ENCODE results near the gene MAN2A2. TPM values are rescaled to one million over a fixed set of nuclear protein-coding genes. Genes with fewer than 3 reads are reported as not detected.

The MAN2A2 gene
- polyA plus RNA-seq, 3 donors, result 6.6 to 318 (median 7.3) TPM

DNA sequence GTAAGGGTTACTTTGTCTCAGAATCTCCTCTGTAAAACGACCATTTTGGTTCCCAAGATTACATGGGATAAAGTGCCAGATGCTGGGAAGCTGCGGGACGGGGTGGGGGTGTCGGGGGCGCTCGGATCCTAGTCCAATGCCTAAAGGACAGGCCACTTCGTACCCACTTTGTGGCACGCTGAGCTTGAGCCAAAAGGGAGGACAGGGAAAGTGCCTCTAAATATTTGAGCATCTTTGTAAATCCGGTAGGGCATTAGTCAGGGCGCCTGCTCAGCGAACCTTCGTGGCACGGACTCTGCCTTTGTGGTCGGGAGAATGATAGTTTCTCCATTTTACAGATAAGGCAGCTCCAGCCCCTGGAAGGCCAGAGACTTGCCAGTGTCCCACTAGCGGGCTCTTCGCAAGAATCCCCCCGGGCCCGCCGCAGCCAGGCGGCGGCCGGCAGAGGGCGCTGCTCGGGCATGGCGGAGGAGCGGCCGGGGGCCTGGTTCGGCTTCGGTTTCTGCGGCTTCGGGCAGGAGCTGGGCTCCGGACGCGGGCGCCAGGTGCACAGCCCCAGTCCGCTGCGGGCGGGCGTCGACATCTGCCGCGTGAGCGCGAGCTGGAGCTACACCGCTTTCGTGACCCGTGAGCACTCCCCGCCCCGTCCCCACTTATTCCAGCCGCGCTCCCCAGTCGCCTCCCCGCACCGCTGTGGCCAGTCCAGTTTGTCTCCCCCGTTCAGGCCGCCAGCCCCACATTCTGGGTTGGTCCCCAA lies 53.4 kb downstream of the MAN2A2 start:
- peaks cover 26% of the 10 kb centered on the region for H3K79me2 ChIP-seq (ENCODE audit: insufficient read depth, low read length)
- peak overlapping the region; percentile 81 for H2AFZ ChIP-seq (ENCODE audit: insufficient read depth, low read depth, low read length, poor library complexity, severe bottlenecking)
- Mint-ChIP-seq H3K27ac (peak overlapping the region in 1 of 7 donors; percentile 55), H3K4me3 (peak overlapping the region; percentile 81 to 84), H3K9me3 (no peaks in the 10 kb centered on the region), H3K27me3 (ENCODE audit: low read depth in 3 of 3) (no peaks in the 10 kb centered on the region), H3K36me3 (peaks cover 38 to 54% of the 10 kb centered on the region in 2 donors), H3K4me1 (peaks cover 19% of the 10 kb centered on the region)
- intact Hi-C loops (cut with micrococcal nuclease), result loop anchor here (2.0 to 10.0 kb wide), 3 partner anchors 68 to 318 kb away; partner anchors contain the start of gene VPS33B (in 1 of the 2)
- WGBS (ENCODE audit: insufficient coverage), result 18% methylated on average over 45 of the region's 56 CpGs
- H3K9me3 ChIP-seq (replicated peaks in 1 of 2; ENCODE audit: control insufficient read depth in 1 of 2, insufficient read depth in 1 of 2, low read length in 2 of 2), result no peaks in the 10 kb centered on the region
- peak overlapping the region; percentile 30 for H3K9ac ChIP-seq (ENCODE audit: insufficient read depth, low read length, poor library complexity, severe bottlenecking)
- TF ChIP-seq CTCF (IDR thresholded peaks at IDR 0.05), result peak; percentile 98
- H4K20me1 ChIP-seq (ENCODE audit: insufficient read depth, low read length), result peaks cover 11% of the 10 kb centered on the region
- H3K4me3 ChIP-seq (replicated peaks in 1 of 3; ENCODE audit: low read depth in 2 of 3, low read length in 3 of 3), result peak overlapping the region; percentile 43 to 75 (median 52)
- no peaks in the 10 kb centered on the region for H3K27me3 ChIP-seq (ENCODE audit: control insufficient read depth in 2 of 2, insufficient read depth in 2 of 2, low read length in 2 of 2)
- H3K4me2 ChIP-seq (replicated peaks; ENCODE audit: extremely low read depth, low read length, poor library complexity, severe bottlenecking), result peak overlapping the region; percentile 80
- peak; percentile 44 to 66 (median 54) for DNase-seq
- peaks cover 38 to 44% of the 10 kb centered on the region in 2 donors for H3K36me3 ChIP-seq (replicated peaks in 1 of 2; ENCODE audit: control insufficient read depth in 1 of 2, insufficient read depth in 2 of 2, low read length in 2 of 2)
- no peak overlapping the region for H3K27ac ChIP-seq (ENCODE audit: low read depth in 1 of 2, low read length in 2 of 2)
- peaks cover 17 to 30% of the 10 kb centered on the region in 2 donors for H3K4me1 ChIP-seq (ENCODE audit: control insufficient read depth in 1 of 2, insufficient read depth in 2 of 2, low read length in 2 of 2)

DNA sequence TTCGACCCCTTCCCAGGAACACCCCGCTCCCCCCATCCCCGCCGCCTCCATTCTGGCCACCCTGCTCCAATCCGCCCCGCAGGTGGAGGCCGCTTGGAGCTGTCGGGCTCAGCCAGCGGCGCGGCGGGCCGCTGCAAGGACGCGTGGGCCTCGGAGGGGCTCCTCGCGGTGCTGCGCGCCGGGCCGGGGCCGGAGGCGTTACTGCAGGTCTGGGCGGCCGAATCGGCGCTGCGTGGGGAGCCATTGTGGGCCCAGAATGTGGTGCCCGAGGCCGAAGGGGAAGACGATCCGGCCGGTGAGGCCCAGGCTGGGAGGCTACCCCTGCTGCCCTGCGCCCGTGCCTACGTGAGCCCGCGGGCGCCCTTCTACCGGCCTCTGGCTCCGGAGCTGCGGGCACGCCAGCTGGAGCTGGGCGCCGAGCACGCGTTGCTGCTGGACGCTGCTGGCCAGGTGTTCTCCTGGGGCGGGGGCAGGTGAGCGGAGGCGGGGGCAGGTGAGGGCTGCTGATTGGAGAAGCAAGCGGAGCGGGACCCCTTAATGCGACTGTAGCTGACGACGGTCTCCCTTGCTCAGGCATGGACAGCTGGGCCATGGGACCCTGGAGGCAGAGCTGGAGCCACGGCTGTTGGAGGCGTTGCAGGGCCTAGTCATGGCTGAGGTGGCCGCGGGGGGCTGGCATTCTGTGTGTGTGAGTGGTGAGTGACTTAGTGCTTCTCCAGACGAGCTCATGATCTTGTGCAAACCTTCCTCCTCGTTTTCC lies 54.1 kb downstream of the MAN2A2 start:
- Histone ChIP-seq H3K4me1 (ENCODE audit: control insufficient read depth in 1 of 2, insufficient read depth in 2 of 2, low read length in 2 of 2) (peaks cover 17 to 30% of the 10 kb centered on the region in 2 donors), H3K4me2 (replicated peaks; ENCODE audit: extremely low read depth, low read length, poor library complexity, severe bottlenecking) (peak overlapping the region; percentile 80), H3K27me3 (ENCODE audit: control insufficient read depth in 2 of 2, insufficient read depth in 2 of 2, low read length in 2 of 2) (no peaks in the 10 kb centered on the region), H3K27ac (ENCODE audit: low read depth in 1 of 2, low read length in 2 of 2) (no peak overlapping the region), H3K79me2 (ENCODE audit: insufficient read depth, low read length) (peaks cover 26% of the 10 kb centered on the region), H3K36me3 (replicated peaks in 1 of 2; ENCODE audit: control insufficient read depth in 1 of 2, insufficient read depth in 2 of 2, low read length in 2 of 2) (peaks cover 37 to 44% of the 10 kb centered on the region in 2 donors), H3K9ac (ENCODE audit: insufficient read depth, low read length, poor library complexity, severe bottlenecking) (peak overlapping the region; percentile 30), H2AFZ (ENCODE audit: insufficient read depth, low read depth, low read length, poor library complexity, severe bottlenecking) (peak overlapping the region; percentile 81), H3K9me3 (replicated peaks in 1 of 2; ENCODE audit: control insufficient read depth in 1 of 2, insufficient read depth in 1 of 2, low read length in 2 of 2) (no peaks in the 10 kb centered on the region), H3K4me3 (replicated peaks in 1 of 3; ENCODE audit: low read depth in 2 of 3, low read length in 3 of 3) (peak overlapping the region; percentile 43 to 75 (median 52)), H4K20me1 (ENCODE audit: insufficient read depth, low read length) (peaks cover 11% of the 10 kb centered on the region)
- Mint-ChIP-seq H3K9me3 (no peaks in the 10 kb centered on the region), H3K27ac (peak overlapping the region in 1 of 7 donors; percentile 84), H3K27me3 (ENCODE audit: low read depth in 3 of 3) (no peaks in the 10 kb centered on the region), H3K4me1 (peaks cover 19% of the 10 kb centered on the region), H3K4me3 (peak overlapping the region; percentile 81 to 84), H3K36me3 (peaks cover 40 to 54% of the 10 kb centered on the region in 2 donors)
- 61% methylated on average over 58 of the region's 63 CpGs for WGBS (ENCODE audit: insufficient coverage)
- TF ChIP-seq CTCF (IDR thresholded peaks at IDR 0.05), result no peak
- intact Hi-C loops (cut with micrococcal nuclease), result loop anchor here (2.0 to 10.0 kb wide), 3 partner anchors 68 to 318 kb away; partner anchors contain the start of gene VPS33B (in 1 of the 2)
- DNase-seq, result no peak
